Measurements from ENCODE around the gene ACADSB.

ACADSB gene

GRCh38 chr10:123008355-123009104, at the start of gene ACADSB, which contains the start of gene IKZF5:
TSS of gene ACADSB (plus strand) at chr10:123009006. CDS start at chr10:123009030, 24 bp downstream.
TSS of gene IKZF5 (minus strand) at chr10:123008795. CDS start at chr10:122998625, 10,170 bp downstream.
- DNase-seq (ENCODE audit: low read depth) = peak; percentile 90

GRCh38 chr10:122962405-122962804, 46.4 kb upstream of the ACADSB start:
- DNase-seq (ENCODE audit: low read depth) = no peak

GRCh38 chr10:122966879-122967278, 41.9 kb upstream of the ACADSB start:
- DNase-seq (ENCODE audit: low read depth) = no peak

GRCh38 chr10:122968698-122969097, 40.1 kb upstream of the ACADSB start:
- no peak for DNase-seq (ENCODE audit: low read depth)

GRCh38 chr10:122974023-122974422, 34.8 kb upstream of the ACADSB start:
- no peak for DNase-seq (ENCODE audit: low read depth)

- DNase-seq (ENCODE audit: low read depth) = no peak
These were observed 34.2 kb upstream of the ACADSB start for GRCh38 chr10:122974543-122975064.

GRCh38 chr10:122980209-122981065, 28.4 kb upstream of the ACADSB start, which contains the start of gene PSTK:
TSS of gene PSTK (plus strand) at chr10:122980401. CDS start at chr10:122980480, 79 bp downstream.
- DNase-seq (ENCODE audit: low read depth) = peak; percentile 82

GRCh38 chr10:122981066-122981464, 27.7 kb upstream of the ACADSB start:
- DNase-seq (ENCODE audit: low read depth) = no peak

GRCh38 chr10:122983898-122984297, 24.9 kb upstream of the ACADSB start:
- DNase-seq (ENCODE audit: low read depth) = no peak

- DNase-seq (ENCODE audit: low read depth) = no peak
These were observed 24.1 kb upstream of the ACADSB start for GRCh38 chr10:122984708-122985107.

- no peak for DNase-seq (ENCODE audit: low read depth)
These were observed 22.5 kb upstream of the ACADSB start for GRCh38 chr10:122986335-122986734.

- no peak for DNase-seq (ENCODE audit: low read depth)
These were observed 20.3 kb upstream of the ACADSB start for GRCh38 chr10:122988501-122988900.

- no peak for DNase-seq (ENCODE audit: low read depth)
These were observed 18.5 kb upstream of the ACADSB start for GRCh38 chr10:122990278-122990677.

GRCh38 chr10:122992031-122992585, 16.7 kb upstream of the ACADSB start:
- DNase-seq (ENCODE audit: low read depth) = no peak

GRCh38 chr10:122993797-122994336, 14.9 kb upstream of the ACADSB start:
- no peak for DNase-seq (ENCODE audit: low read depth)

- no peak for DNase-seq (ENCODE audit: low read depth)
These were observed 12.9 kb upstream of the ACADSB start for GRCh38 chr10:122995936-122996335.

- DNase-seq (ENCODE audit: low read depth) = no peak
These were observed 10.9 kb upstream of the ACADSB start for GRCh38 chr10:122997864-122998263.

GRCh38 chr10:122998360-122998917, 10.4 kb upstream of the ACADSB start:
- no peak for DNase-seq (ENCODE audit: low read depth)

GRCh38 chr10:122998934-122999333, 9.9 kb upstream of the ACADSB start:
- DNase-seq (ENCODE audit: low read depth) = no peak

- DNase-seq (ENCODE audit: low read depth) = no peak
These were observed 9.5 kb upstream of the ACADSB start for GRCh38 chr10:122999347-122999746.

- no peak for DNase-seq (ENCODE audit: low read depth)
These were observed 8.7 kb upstream of the ACADSB start for GRCh38 chr10:123000155-123000554.

GRCh38 chr10:123001370-123001769, 7.4 kb upstream of the ACADSB start:
- DNase-seq (ENCODE audit: low read depth) = no peak
